ENCODE data around the gene ADCY4. TPM values are rescaled to one million over a fixed set of nuclear protein-coding genes. Genes with fewer than 3 reads are reported as not detected.

The ADCY4 gene
- total RNA-seq, 1 experiment from 2014 or later: 0.86 TPM

DNA sequence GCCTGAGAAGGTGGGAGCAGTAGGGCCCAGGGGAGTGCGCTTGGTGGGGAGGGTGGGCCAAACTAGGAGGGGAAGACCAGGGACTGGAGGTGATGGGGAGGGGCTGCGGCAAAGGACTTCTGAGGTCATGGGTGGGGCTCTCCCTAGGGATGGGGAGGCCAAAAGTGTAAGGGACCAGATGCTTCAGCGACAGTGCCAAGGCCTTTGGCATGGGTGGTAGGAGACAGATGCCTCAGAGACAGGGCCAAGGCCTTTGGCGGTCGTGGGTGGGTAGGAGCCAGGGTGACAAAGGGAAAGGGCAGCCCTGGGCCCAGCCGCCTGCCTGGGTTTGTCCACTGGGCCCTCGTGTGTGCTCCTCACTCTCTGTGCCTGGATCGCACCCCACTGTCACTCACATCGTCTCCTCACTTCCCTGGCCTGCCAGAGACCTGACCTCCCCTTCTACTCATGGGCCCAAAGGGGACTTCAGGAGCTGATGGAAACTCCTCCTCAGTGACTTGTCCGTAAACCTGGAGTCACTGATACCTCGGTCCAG, 50.3 kb downstream of the ADCY4 start:
- Histone ChIP-seq H3K4me2 (ENCODE audit: low read length) (no peak overlapping the region), H3K27ac (ENCODE audit: low read depth, low read length) (no peak overlapping the region), H2AFZ (ENCODE audit: low read depth, low read length, poor library complexity, severe bottlenecking) (no peak overlapping the region), H3K9me2 (ENCODE audit: insufficient read depth) (no peaks in the 10 kb centered on the region), H3K9ac (ENCODE audit: low read length) (no peak overlapping the region), H4K20me1 (ENCODE audit: insufficient read depth) (no peaks in the 10 kb centered on the region), H3K9me3 (ENCODE audit: control insufficient read depth in 1 of 2, insufficient read depth in 1 of 2, low read depth in 1 of 2, low read length in 2 of 2) (no peaks in the 10 kb centered on the region), H3K4me3 (replicated peaks in 1 of 2; ENCODE audit: low read depth in 1 of 2, low read length in 2 of 2) (no peak overlapping the region), H3K36me3 (ENCODE audit: control insufficient read depth in 1 of 2, insufficient read depth in 2 of 2, low read length in 2 of 2) (peaks cover 0 to 3% of the 10 kb centered on the region in 2 experiments; a peak in 1 of 4 replicates), H3K79me2 (ENCODE audit: insufficient read depth, low read length) (no peaks in the 10 kb centered on the region), H3K27me3 (ENCODE audit: insufficient read depth, low read length) (no peaks in the 10 kb centered on the region), H3K4me1 (ENCODE audit: control insufficient read depth in 1 of 2, insufficient read depth in 2 of 2, low read length in 2 of 2) (no peaks in the 10 kb centered on the region)
- ChIA-PET POLR2A (no interaction called here), CTCF (no interaction called here), RAD21 (ENCODE audit: low non-redundant PET in 1 of 2, low total read pairs in 2 of 2, uncharacterized antibody in 2 of 2, unreplicated experiment in 2 of 2) (no interaction called here)
- DNase-seq (ENCODE audit: low read depth, low spot score) (no peak), ATAC-seq (no peak)
- intact Hi-C loops (cut with micrococcal nuclease): no loop called here
- BruUV-seq (replicated peaks): no TSS peak
- TF ChIP-seq TCF7L2 (IDR thresholded peaks at IDR 0.05; ENCODE audit: borderline replicate concordance, extremely low read depth, insufficient read depth, insufficient read length) (no peak), POLR2AphosphoS5 (IDR thresholded peaks at IDR 0.05; ENCODE audit: low read depth, low read length) (no peak), ZNF274 (IDR thresholded peaks at IDR 0.05; ENCODE audit: low read depth, low read length) (no peak), CBX3 (IDR thresholded peaks at IDR 0.05; ENCODE audit: low read depth) (no peak), RAD21 (IDR thresholded peaks at IDR 0.05; ENCODE audit: low read depth) (no peak), ELF1 (IDR thresholded peaks at IDR 0.05; ENCODE audit: borderline replicate concordance, low read depth) (no peak), FOSL1 (IDR thresholded peaks at IDR 0.05; ENCODE audit: low read depth) (no peak), JUND (IDR thresholded peaks at IDR 0.05) (no peak), SP1 (IDR thresholded peaks at IDR 0.05; ENCODE audit: low read depth) (no peak), SIN3A (IDR thresholded peaks at IDR 0.05; ENCODE audit: low read depth) (no peak), POLR2A (IDR thresholded peaks at IDR 0.05; ENCODE audit: borderline replicate concordance, extremely low read depth, insufficient read depth, insufficient read length) (no peak), ZFX (IDR thresholded peaks at IDR 0.05) (no peak), EZH2 (IDR thresholded peaks at IDR 0.05) (no peak)
- TF ChIP-seq, protein P1, sequence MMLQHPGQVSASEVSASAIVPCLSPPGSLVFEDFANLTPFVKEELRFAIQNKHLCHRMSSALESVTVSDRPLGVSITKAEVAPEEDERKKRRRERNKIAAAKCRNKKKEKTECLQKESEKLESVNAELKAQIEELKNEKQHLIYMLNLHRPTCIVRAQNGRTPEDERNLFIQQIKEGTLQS (IDR thresholded peaks at IDR 0.05): no peak
- TF ChIP-seq, protein P2, sequence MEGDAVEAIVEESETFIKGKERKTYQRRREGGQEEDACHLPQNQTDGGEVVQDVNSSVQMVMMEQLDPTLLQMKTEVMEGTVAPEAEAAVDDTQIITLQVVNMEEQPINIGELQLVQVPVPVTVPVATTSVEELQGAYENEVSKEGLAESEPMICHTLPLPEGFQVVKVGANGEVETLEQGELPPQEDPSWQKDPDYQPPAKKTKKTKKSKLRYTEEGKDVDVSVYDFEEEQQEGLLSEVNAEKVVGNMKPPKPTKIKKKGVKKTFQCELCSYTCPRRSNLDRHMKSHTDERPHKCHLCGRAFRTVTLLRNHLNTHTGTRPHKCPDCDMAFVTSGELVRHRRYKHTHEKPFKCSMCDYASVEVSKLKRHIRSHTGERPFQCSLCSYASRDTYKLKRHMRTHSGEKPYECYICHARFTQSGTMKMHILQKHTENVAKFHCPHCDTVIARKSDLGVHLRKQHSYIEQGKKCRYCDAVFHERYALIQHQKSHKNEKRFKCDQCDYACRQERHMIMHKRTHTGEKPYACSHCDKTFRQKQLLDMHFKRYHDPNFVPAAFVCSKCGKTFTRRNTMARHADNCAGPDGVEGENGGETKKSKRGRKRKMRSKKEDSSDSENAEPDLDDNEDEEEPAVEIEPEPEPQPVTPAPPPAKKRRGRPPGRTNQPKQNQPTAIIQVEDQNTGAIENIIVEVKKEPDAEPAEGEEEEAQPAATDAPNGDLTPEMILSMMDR (IDR thresholded peaks at IDR 0.05 in 2 of 3, conservative IDR thresholded peaks at IDR 0.05 in 1 of 3; ENCODE audit: borderline replicate concordance in 1 of 3, insufficient read depth in 1 of 3, low read depth in 2 of 3, low read length in 2 of 3): no peak
- TF ChIP-seq, protein P3, sequence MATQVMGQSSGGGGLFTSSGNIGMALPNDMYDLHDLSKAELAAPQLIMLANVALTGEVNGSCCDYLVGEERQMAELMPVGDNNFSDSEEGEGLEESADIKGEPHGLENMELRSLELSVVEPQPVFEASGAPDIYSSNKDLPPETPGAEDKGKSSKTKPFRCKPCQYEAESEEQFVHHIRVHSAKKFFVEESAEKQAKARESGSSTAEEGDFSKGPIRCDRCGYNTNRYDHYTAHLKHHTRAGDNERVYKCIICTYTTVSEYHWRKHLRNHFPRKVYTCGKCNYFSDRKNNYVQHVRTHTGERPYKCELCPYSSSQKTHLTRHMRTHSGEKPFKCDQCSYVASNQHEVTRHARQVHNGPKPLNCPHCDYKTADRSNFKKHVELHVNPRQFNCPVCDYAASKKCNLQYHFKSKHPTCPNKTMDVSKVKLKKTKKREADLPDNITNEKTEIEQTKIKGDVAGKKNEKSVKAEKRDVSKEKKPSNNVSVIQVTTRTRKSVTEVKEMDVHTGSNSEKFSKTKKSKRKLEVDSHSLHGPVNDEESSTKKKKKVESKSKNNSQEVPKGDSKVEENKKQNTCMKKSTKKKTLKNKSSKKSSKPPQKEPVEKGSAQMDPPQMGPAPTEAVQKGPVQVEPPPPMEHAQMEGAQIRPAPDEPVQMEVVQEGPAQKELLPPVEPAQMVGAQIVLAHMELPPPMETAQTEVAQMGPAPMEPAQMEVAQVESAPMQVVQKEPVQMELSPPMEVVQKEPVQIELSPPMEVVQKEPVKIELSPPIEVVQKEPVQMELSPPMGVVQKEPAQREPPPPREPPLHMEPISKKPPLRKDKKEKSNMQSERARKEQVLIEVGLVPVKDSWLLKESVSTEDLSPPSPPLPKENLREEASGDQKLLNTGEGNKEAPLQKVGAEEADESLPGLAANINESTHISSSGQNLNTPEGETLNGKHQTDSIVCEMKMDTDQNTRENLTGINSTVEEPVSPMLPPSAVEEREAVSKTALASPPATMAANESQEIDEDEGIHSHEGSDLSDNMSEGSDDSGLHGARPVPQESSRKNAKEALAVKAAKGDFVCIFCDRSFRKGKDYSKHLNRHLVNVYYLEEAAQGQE (IDR thresholded peaks at IDR 0.05; ENCODE audit: low read depth): no peak
- TF ChIP-seq, protein P4, sequence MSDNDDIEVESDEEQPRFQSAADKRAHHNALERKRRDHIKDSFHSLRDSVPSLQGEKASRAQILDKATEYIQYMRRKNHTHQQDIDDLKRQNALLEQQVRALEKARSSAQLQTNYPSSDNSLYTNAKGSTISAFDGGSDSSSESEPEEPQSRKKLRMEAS (IDR thresholded peaks at IDR 0.05): no peak
- TF ChIP-seq, protein P5, sequence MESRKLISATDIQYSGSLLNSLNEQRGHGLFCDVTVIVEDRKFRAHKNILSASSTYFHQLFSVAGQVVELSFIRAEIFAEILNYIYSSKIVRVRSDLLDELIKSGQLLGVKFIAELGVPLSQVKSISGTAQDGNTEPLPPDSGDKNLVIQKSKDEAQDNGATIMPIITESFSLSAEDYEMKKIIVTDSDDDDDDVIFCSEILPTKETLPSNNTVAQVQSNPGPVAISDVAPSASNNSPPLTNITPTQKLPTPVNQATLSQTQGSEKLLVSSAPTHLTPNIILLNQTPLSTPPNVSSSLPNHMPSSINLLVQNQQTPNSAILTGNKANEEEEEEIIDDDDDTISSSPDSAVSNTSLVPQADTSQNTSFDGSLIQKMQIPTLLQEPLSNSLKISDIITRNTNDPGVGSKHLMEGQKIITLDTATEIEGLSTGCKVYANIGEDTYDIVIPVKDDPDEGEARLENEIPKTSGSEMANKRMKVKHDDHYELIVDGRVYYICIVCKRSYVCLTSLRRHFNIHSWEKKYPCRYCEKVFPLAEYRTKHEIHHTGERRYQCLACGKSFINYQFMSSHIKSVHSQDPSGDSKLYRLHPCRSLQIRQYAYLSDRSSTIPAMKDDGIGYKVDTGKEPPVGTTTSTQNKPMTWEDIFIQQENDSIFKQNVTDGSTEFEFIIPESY (IDR thresholded peaks at IDR 0.05; ENCODE audit: extremely low read depth, insufficient replicate concordance, low read length): no peak
